Keratinocyte (primary cell): Measurements from ENCODE around the gene TKFC.

ENCODE experiments used
- CTCF ChIP-seq, 3 experiments: IDR thresholded peaks in 1 of 3; conservative IDR thresholded peaks in 1 of 3; optimal IDR thresholded peaks in 1 of 3; 2 replicates in 2 of 3; 3 replicates in 1 of 3; pipeline versions ENCODE3 to v1.5.1; 2011; ENCODE audit warnings: low read length in 3 of 3, mild to moderate bottlenecking in 3 of 3, moderate library complexity in 2 of 3, control low read depth in 1 of 3, inconsistent platforms in 1 of 3; ENCODE audit not compliant: insufficient read depth in 2 of 3; ENCODE audit errors: extremely low read depth in 1 of 3
- EZH2 ChIP-seq: IDR thresholded peaks from one replicate; pipeline ENCODE4 v1.6.1; 2012; ENCODE audit warnings: inconsistent platforms, mild to moderate bottlenecking, low read length, moderate library complexity

DNA sequence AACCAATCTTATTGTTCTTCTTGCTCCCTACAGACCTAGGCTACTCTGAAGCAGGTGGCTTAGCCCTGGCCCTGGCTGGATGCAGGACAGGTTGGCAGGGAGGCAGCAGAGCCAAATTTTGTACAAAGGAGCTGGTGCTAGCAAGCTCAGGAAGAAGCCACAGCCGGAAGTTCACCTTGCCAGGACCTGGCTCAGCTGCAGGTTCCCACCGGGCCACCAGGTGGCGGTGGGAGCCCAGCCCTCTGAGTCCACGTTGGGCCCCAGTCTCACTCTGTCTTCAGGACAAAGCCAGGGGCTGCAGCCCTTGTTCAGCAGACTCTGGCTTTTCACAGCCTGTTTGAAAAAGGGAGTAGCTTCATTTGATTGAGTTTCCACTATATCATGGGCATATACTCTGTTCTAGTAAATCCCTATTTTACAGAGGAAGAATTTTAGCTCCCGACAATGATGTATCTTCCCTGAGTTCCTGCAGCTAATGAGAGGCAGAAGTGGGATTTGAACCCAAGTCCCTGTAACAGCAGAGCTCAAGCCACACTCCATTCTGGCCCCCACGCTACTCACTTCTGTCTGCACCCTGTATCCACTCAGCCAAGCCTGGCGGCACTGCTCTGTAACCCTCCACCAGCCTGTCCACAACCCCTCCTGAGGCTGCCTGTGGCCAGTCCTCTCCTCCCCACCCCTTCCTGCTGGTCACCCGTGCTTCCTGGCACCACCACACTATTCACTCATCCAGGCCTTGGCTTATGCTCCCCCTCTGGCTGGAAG is 3.3 kb downstream of the TKFC start:
- peak; percentile 98 to 99 (median 99) for TF ChIP-seq CTCF (optimal IDR thresholded peaks at IDR 0.05 in 1 of 3, IDR thresholded peaks at IDR 0.05 in 1 of 3, conservative IDR thresholded peaks at IDR 0.05 in 1 of 3; ENCODE audit: extremely low read depth in 1 of 3, insufficient read depth in 2 of 3, low read length in 3 of 3)
- no peak for TF ChIP-seq EZH2
